NCI-H526 treated with DMSO at 0.1 percent for 48 hours (cell line): Measurements from ENCODE around the gene FTCD.

Source experiments
- DNase-seq: peaks from one replicate; lab custom pipeline; 2025; lab: John Stamatoyannopoulos, UW

The FTCD gene

DNA sequence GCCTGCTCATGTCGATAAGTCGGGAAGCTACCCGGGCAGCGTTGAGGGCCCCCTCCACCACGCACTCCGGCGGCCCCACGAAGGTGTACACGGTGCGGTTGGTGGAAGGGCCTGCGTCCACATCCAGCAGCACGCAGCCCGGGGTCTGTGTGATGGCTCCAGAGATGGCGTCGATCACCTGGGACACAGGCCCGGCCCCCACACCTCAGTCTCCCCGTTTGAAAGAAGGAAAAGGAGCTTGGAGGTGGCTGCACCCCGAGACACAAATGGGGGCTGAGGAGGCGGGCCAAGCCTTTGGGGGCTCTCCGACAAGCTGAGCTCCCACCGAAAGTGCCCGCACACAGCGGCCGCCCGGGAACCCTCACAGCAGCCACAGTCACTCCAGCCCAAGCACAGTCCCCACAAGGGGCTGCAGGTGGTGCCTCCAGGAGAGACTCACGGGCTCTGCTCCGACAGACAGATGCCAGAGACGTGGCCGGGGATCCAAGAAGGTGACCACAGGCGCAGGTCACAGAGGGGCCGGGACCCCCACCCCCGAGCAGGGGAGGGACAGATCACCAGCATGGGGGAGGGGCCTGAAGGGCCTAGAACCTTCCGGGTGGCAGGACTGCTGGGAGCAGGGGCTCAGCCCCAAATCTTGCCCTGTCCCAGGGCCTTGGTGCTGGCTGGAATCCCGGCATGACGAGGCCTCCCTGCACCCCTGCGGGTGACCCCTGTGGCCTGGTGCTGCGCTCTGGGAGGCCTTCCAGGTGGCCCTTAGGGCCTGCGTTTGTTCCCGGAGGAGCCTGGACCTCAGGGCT, 1.0 kb downstream of the FTCD start:
- no peak for DNase-seq

GRCh38 chr21:46153247-46154154, 1.9 kb downstream of the FTCD start:
- no peak for DNase-seq

DNA sequence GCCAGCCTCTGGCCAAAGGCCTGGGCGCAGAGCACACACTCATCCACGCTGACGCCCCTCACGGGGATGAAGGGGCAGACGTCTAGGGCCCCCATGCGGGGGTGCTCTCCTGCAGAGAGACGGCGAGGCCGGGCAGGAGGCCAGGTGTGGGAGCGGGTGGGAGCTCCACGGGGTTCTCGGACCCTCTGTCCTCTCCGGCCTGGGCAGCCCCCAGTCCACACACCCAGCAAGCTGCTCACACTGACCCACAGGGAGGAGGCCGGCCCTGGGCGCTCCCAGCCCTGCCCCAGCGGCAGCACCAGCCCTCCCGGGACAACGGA, 2.5 kb downstream of the FTCD start:
- DNase-seq = no peak

DNA sequence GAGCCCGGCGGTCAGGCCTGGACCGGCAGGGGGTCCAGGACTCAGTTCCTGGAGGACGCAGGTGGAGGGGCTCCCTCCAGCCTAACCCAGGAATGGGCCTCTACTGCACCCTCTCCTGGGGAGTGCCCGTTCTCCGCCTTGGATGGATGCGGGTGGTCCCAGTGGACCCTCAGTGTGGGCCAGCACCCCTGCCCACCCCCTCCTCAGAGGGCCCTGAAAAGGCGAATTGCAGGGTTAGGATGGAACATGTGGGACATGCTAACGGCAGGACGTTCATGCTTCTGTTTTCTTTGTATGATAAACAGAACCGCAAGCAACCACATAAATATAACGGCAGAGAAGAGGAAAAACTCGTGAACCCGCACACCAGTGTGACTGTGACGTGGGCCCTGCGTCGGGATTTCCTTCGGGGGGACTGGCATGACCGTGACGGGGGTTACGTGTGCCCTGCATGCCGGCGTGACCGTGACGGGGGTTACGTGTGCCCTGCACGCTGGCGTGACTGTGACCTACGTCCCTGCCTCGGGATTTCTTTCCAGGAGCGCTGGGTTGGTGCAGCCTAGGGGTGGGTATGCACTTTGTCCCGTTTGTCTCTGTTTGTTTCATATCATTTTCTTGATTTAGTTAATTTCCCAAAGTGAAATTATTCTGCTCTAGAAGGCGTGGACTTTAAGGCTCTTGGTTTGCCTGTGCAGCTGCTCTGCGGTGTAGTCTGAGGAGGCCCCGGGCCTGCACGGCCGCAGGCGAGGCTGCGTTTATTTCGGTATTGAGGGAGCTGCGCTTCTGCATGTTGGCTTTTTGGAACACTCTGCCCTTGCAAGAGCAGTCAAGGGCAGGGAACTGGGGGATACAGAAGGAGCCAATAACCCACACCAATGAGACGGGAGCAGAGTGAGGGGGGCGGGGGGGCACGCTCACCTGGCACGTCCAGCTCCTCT, 3.1 kb downstream of the FTCD start:
- DNase-seq = no peak

DNA sequence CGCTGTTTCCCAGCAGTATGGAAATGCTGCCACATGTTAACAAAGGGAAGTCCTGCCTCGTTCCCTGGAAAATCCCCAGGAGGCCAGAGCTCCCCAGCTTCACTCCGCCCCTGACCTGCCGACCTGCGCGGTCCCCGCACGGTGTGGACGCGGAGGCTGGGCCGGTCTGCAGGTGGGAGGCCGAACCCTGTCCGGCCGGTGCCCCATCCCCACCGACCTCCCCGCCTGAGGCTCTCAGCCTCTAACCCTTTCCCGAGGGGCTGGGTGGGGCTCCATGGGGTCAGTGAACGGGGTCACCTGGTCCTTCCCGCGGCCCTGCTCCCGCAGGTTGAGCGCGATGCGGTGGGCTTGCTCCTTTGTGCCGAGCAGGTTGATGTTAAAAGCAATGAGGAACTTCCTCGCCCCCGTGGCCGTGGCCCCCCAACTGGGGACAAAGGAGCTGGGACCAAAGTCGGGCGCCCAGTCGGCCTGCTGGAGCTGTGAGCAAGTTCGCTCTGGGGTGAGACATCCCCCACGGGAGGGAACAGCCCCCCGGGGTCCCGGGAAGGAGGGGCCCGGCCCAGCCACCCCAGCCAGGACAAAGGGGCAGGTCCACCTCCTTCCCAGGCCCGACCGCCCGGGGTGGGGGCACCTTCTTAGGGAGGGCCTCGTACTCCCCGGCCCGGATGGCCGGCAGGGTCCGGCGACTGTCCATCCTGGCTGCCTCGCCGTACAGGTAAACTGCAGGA, 4.0 kb downstream of the FTCD start:
- no peak for DNase-seq

DNA sequence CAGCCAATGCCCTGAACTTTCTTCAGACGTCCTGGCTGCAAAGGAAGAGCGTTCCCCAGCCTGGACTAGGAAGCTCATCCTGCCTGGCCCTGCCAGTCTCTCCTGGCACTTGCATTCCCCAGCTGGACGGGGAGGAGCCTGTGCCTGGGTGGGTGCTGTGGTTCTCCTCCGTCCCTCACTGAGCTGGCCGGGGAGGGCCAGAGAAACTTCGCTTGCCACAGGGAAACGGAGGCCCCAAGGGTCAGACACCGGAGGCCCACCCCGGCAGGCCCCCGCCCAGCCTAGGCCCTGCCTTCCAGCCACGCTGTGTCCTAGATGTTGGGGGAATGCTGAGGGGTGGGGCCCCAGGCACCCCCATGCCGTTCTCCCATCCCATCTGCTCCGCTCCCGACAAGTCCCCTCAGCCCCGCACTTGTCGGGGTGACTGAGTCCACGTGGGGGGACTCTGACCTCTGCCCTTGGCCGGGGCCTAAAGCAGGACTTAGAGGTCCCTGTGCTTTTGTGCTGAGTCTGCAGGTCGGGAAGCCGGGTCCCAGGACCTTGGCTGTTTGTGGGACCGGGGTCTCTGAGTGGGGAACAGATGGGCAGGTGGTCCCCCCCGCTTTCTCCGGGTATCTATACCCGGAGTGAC, 4.8 kb downstream of the FTCD start:
- no peak for DNase-seq

DNA sequence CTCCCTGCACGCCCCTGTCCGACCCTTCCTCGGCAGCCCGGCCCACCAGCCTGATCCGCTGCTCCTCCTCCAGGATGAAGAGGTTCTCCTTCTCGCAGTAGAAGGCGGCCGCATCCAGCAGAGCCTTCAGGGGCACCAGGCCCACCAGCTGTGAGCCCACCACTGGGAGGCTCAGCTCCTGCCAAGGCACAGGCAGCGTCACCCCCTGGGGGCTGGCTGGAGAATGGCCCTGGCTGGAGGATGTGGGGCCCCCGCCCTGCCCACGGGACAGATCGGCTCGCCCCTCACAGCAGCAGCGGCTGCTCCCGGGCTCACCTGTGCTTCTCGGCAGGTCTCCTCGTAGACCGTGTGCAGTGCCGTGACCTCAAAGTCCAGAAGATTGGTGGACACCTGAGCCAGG, 5.3 kb downstream of the FTCD start:
- no peak for DNase-seq

DNA sequence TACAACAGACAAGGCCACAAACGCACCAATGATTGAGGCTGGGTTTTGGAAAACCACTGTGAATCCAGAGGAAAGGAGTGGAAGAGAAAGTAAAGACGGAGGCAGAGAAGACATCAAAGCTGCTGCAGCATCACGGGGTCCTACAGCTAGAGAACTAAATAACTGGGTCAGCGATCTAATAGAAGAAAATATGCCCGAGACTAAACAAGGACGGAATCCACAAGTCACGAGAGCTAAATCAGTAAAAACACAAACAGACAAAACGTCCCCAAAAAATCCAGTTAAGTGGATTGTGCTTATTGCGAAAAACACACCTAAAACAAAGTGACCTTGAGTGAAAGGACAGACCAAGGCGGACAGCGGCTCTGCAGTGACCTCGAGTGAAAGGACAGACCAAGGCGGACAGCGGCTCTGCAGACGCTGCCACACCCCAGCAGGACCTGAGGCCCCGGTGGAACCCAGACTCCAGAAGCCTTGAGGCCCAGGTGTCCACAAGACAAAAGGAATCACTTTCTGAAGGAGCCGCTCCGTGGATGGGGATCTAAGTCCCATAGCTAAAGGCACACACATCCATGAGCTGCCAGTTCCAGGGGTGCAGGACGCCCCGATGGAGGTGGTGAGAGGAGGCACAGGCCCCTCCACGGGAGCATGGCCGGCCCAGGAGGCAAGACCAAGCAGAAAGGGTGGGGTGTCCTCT, 6.0 kb downstream of the FTCD start:
- no peak for DNase-seq

DNA sequence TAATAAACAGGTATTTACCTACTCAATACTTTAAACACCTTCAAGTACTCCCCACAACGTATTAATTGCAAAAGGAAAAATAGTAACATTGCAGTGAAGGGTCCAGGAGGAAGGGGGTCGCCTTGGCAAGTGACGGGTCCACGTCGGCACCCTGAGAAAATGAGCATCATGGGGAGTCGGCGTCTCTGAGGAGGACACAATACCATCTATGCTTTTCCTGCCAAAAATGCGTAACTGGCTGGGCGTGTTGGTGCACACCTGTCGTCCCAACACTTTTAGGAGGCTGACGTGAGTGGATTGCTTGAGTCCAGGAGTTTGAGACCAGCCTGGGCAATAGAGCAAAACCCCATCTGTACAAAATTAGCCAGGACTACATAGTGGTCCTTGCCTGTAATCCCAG, 7.3 kb downstream of the FTCD start:
- DNase-seq = no peak

DNA sequence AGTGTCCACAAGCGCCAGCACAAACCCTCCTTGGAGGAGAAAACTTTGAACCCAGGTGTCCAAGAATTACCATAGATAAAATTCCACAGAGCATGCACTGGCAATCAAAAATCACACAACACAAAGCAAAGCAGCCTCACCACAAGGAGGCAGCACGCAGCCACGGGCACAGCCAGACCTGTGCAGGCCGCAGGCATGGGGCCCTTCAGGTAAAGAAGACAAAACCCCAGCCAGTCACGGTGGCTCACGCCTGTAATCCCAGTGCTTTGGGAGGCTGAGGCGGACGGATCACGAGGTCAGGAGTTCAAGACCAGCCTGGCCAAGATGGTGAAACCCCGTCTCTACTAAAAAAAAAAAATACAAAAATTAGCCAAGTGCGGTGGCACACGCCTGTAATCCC, 8.0 kb downstream of the FTCD start:
- peak; percentile 36 for DNase-seq

DNA sequence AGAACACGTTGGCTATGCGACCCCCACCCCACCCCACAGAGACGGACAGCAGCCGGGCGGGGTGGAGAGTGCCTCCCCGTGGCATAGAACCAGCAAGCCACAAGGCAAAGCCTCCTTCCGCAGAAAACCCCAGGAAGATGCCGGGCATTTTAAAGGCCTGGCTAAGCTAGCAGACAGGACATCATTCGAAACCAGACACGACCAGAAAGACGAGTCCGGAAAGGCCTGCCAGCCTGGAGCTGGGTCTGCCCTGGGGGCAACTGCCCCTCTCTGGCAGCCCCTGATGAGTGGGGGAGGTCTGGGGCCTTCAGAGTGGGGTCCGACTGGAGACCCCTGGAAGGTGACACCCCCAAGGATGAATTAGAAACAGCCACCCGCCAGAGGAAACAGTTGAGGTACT, 8.5 kb downstream of the FTCD start:
- no peak for DNase-seq

DNA sequence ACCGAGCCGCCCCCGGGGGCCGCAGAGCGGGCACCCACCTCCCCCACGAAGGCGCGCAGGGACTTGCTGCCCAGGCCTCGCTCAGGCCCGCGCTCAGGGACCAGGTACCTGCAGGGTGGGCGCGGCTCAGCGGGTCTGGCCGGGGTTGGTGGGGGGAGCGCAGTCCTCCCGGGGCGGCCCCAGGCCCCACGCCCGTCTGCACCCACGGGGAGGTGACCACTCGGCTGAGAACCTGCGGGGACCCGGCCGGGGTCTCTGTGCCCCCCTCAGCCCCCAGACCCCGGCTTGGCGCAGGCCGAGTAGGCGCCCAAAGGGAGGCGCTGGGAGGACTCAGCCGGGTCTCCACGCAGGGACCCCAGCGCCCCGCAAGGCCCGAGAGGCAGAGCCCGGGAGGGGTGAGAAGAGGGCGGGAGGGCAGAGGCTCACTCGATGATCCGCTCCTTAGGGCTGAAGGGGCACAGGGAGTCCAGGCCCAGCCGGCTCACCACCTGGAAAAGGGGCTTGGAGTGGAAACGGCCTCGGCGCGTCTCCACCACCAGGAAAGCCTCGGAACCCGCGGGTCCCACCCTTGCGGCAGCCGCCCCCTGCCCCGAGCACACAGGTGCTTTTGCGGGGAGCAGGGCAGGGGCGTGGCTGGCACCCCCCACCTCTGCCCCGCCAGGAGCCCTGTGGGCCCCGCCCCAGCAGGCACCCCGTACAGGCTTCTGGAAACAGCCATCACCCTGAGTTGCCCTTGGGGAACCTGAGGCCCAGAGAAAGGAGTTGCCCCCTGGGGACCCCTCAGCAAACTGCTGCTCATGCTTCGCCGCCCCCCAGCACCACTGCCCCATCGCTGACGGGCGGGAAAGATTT, 9.3 kb downstream of the FTCD start:
- DNase-seq = no peak

GRCh38 chr21:46145159-46145839, 10.1 kb downstream of the FTCD start:
- no peak for DNase-seq

GRCh38 chr21:46144464-46145070, 10.8 kb downstream of the FTCD start:
- DNase-seq = no peak

DNA sequence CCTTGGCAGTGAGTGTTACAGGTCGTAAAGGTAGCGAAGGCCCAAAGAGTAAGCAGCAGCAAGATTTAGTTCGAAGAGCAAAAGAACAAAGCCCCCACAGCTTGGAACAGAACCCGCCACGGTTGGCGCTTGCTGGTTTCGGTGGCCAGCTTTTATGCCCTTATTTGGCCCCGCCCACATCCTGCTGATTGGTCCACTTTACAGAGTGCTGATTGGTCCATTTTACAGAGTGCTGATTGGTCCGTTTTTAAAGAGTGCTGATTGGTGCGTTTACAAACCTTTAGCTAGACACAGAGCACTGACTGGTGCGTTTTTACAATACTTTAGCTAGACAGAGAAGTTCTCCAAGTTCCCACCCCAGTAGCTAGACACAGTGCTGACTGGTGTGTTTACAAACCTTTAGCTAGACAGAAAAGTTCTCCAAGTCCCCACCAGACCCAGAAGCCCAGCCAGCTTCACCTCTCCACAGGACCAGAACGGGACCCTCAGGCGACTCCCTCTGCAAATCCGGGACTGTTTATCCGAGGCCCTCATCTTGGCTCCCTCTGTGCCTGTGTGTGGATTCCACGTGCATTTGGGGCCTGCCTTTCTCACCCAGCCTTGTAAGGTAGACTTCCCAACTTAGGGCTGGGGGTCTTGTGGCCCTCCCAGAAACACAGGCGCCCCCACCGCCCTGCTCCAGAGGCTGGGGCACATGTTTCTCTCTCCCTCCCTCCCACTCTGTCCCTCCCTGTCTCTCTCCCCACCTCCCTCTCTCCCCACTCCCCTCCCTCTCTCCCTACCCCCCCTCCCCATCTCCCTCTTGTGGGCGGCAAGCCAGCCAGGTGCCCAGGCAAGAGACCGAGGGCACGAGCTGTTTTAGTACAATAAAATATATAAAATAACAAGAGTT, 12.6 kb downstream of the FTCD start:
- no peak for DNase-seq

- DNase-seq = no peak
Measured at GRCh38 chr21:46141767-46142581, 13.4 kb downstream of the FTCD start.
